Epithelial cell of esophagus (primary cell): ENCODE measurements around the gene NFATC1.

ENCODE experiments used
- DNase-seq: peaks from one replicate; pipeline ENCODE4 v3.0.0; 2010; ENCODE audit warnings: low read depth
- H3K4me3 ChIP-seq: 2 replicates; pipeline ENCODE4 v1.5.1; 2011; ENCODE audit warnings: mild to moderate bottlenecking, low read length, control low read depth
- CTCF ChIP-seq: IDR thresholded peaks from 2 replicates; pipeline ENCODE4 v1.5.1; 2011; ENCODE audit warnings: low read depth, mild to moderate bottlenecking, low read length, control low read depth, inconsistent platforms; ENCODE audit not compliant: insufficient read depth; ENCODE audit errors: missing control alignments

Gene NFATC1

GRCh38 chr18:79395761-79396404 lies at the start of gene NFATC1:
Gene NFATC1, plus strand, starts transcription at chr18:79395930. Its CDS starts 295 bp downstream, at chr18:79396225.
- H3K4me3 ChIP-seq: peak within 1 kb of the TSS; percentile 28
- TF ChIP-seq CTCF: no peak
- DNase-seq: peak; percentile 67

GRCh38 chr18:79345981-79346380 lies 49.7 kb upstream of the NFATC1 start:
- H3K4me3 ChIP-seq: no peak overlapping the region
- TF ChIP-seq CTCF: no peak
- no peak for DNase-seq

- H3K4me3 ChIP-seq: no peak overlapping the region
- no peak for DNase-seq
- TF ChIP-seq CTCF: no peak
Measured at GRCh38 chr18:79348066-79348465, 47.7 kb upstream of the NFATC1 start.

GRCh38 chr18:79352432-79352831 lies 43.3 kb upstream of the NFATC1 start:
- DNase-seq: no peak
- no peak for TF ChIP-seq CTCF
- H3K4me3 ChIP-seq: no peak overlapping the region

GRCh38 chr18:79353267-79353666 lies 42.5 kb upstream of the NFATC1 start:
- DNase-seq: no peak
- H3K4me3 ChIP-seq: no peak overlapping the region
- peak; percentile 26 for TF ChIP-seq CTCF

- TF ChIP-seq CTCF: no peak
- H3K4me3 ChIP-seq: no peak overlapping the region
- no peak for DNase-seq
Measured at GRCh38 chr18:79354350-79354749, 41.4 kb upstream of the NFATC1 start.
